GM10248 (cell line): ENCODE data around the gene EFCAB14.
"Not testable (repeated sequence)": the region's sequence is repeated elsewhere in the genome, so short reads cannot be mapped to it uniquely, and the experiment has no call there.

Experiments
- CTCF ChIA-PET: fragments of 300-600 bp; sonication (Branson Sonifier 250); formaldehyde crosslinking; extraction: SDS; loops from one replicate; lab custom pipeline; 2021; ENCODE audit warnings: antibody characterized with exemption; lab: Yijun Ruan, JAX
- POLR2A ChIA-PET: fragments of 350-650 bp; sonication (Branson Sonifier 250); formaldehyde crosslinking; extraction: SDS; loops from one replicate; lab custom pipeline; 2020; ENCODE audit warnings: antibody characterized with exemption; lab: Yijun Ruan, JAX
- DNase-seq: peaks from one replicate; pipeline ENCODE4 v3.0.0; 2012; ENCODE audit errors: extremely low spot score
- CTCF ChIP-seq: IDR thresholded peaks from 2 replicates; pipeline ENCODE4 v1.5.1; 2012; ENCODE audit warnings: mild to moderate bottlenecking, low read depth; ENCODE audit errors: extremely low read depth, missing control alignments, control extremely low read depth

EFCAB14 gene

GRCh38 chr1:46723901-46724300 is 5.0 kb upstream of the EFCAB14 start:
- ChIA-PET POLR2A (no interaction called here), CTCF (interaction anchor here (1.2 to 4.4 kb wide), 11 partner anchors 8 to 284 kb away, joined by 3 to 35 read pairs (median 5); partner anchors contain the start of gene MOB3C)

GRCh38 chr1:46721686-46722205 is 2.8 kb upstream of the EFCAB14 start:
- CTCF ChIA-PET: interaction anchor here (1.1 to 1.5 kb wide), 2 partner anchors 25 to 275 kb away, joined by 3 to 4 read pairs; no protein-coding TSS in a partner anchor
- no peak for TF ChIP-seq CTCF
- POLR2A ChIA-PET: no interaction called here
- DNase-seq: no peak

More at GRCh38 chr1:46723901-46724300, 5.0 kb upstream of the EFCAB14 start:
- no peak for DNase-seq
- no peak for TF ChIP-seq CTCF

GRCh38 chr1:46721204-46721603 is 2.3 kb upstream of the EFCAB14 start:
- POLR2A ChIA-PET: no interaction called here
- CTCF ChIA-PET: interaction anchor here (0.8 to 1.5 kb wide), 3 partner anchors 25 to 274 kb away, joined by 3 to 4 read pairs (median 3); no protein-coding TSS in a partner anchor
- DNase-seq: no peak
- no peak for TF ChIP-seq CTCF

GRCh38 chr1:46720319-46720718 is 1.4 kb upstream of the EFCAB14 start:
- POLR2A ChIA-PET: not testable (repeated sequence)

GRCh38 chr1:46719689-46720088 is 775 bp upstream of the EFCAB14 start:
- ChIA-PET CTCF (interaction anchor here (1.0 to 2.9 kb wide), 3 partner anchors 9 to 273 kb away, joined by 3 to 7 read pairs (median 3); partner anchors contain the start of gene MOB3C), POLR2A (interaction anchor here (0.6 kb wide), 1 partner anchor 48 kb away, joined by 8 read pairs; the partner anchor contains the start of gene TEX38)
- no peak for TF ChIP-seq CTCF

More at GRCh38 chr1:46720319-46720718, 1.4 kb upstream of the EFCAB14 start:
- DNase-seq: not testable (repeated sequence)
- CTCF ChIA-PET: interaction anchor here (0.8 to 2.9 kb wide), 4 partner anchors 24 to 103 kb away, joined by 3 to 7 read pairs (median 3); partner anchors contain the start of gene MOB3C

GRCh38 chr1:46718340-46718726 is 581 bp downstream of the EFCAB14 start:
- no peak for TF ChIP-seq CTCF
- CTCF ChIA-PET: interaction anchor here (1.0 to 2.9 kb wide), 4 partner anchors 10 to 121 kb away, joined by 3 to 7 read pairs (median 4); partner anchors contain the start of genes MKNK1 and MOB3C
- no peak for DNase-seq
- POLR2A ChIA-PET: interaction anchor here (0.5 kb wide), 1 partner anchor 21 kb away, joined by 3 read pairs; no protein-coding TSS in a partner anchor

More at GRCh38 chr1:46719689-46720088, 775 bp upstream of the EFCAB14 start:
- DNase-seq: no peak

GRCh38 chr1:46717654-46718053 is 1.3 kb downstream of the EFCAB14 start:
- ChIA-PET POLR2A (no interaction called here), CTCF (interaction anchor here (1.1 to 3.3 kb wide), 4 partner anchors 10 to 240 kb away, joined by 3 to 12 read pairs (median 6); partner anchors contain the start of gene MOB3C)
- no peak for TF ChIP-seq CTCF
- DNase-seq: no peak
